Measurements from ENCODE around the gene GULP1. TPM values are rescaled to one million over a fixed set of nuclear protein-coding genes. Genes with fewer than 3 reads are reported as not detected.

Gene GULP1
- total RNA-seq, 1 donor = 21.7 TPM

GRCh38 chr2:188627471-188627870, 335.8 kb downstream of the GULP1 start:
- H2AFZ ChIP-seq (ENCODE audit: low read length) = no peak overlapping the region
- no peak overlapping the region for H3K4me2 ChIP-seq (ENCODE audit: insufficient read depth, low read length)
- H3K27me3 ChIP-seq (ENCODE audit: insufficient read depth, low read length) = no peaks in the 10 kb centered on the region
- H3K27ac ChIP-seq (ENCODE audit: low read depth, low read length) = no peak overlapping the region
- no peaks in the 10 kb centered on the region for H3K36me3 ChIP-seq (ENCODE audit: insufficient read depth, low read length)
- no peaks in the 10 kb centered on the region for H3K9me3 ChIP-seq (ENCODE audit: low read depth, low read length)
- no peak for DNase-seq (ENCODE audit: insufficient read length, low spot score, missing footprints)
- TF ChIP-seq CTCF (IDR thresholded peaks at IDR 0.05; ENCODE audit: extremely low read depth, low read depth, low read length) = no peak
- H3K79me2 ChIP-seq (ENCODE audit: insufficient read depth, low read length) = no peaks in the 10 kb centered on the region
- no peak overlapping the region for H3K4me3 ChIP-seq (ENCODE audit: insufficient read depth, low read length)
- peaks cover 10% of the 10 kb centered on the region for H3K4me1 ChIP-seq (ENCODE audit: insufficient read depth, low read length)
- H4K20me1 ChIP-seq (ENCODE audit: insufficient read depth, low read length) = no peaks in the 10 kb centered on the region

DNA sequence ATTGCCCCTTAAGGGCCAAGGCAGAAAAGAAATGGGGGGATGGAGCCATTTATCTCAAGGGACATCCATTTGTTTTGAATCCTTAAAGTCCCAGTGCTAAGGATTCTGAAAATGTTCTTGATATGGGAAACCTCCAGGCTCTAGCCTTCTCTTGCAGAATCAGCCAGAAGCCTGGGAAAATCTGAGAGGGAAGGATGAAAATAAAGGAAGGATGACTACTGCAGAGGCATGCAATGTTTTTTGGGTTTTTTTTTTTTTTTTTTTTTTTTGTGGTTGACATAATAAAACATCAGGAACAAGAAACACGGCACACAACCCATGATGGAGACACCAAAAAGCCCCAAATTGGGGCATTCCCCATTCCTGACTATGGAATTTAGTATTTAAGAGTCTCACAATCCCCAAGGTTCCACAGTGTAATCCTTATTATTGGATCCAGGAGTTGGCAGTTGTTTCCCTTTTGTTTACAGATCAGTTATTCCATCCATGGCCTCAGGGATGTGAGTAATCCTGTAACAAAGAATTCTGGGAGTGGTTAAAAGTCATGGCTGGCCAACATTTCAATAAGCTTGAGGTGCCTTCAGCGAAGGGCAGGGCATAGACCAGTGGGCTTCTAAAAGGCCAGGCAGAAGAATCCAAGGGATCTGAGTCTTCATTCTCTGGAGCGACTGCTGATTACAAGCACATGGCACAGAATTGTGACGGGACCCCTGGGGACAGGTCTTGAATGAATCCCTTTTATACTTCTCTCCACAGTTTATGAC, 337.5 kb downstream of the GULP1 start:
- H3K27me3 ChIP-seq (ENCODE audit: insufficient read depth, low read length) = no peaks in the 10 kb centered on the region
- no peak overlapping the region for H3K27ac ChIP-seq (ENCODE audit: low read depth, low read length)
- H3K79me2 ChIP-seq (ENCODE audit: insufficient read depth, low read length) = no peaks in the 10 kb centered on the region
- H3K4me1 ChIP-seq (ENCODE audit: insufficient read depth, low read length) = peaks cover 10% of the 10 kb centered on the region
- TF ChIP-seq CTCF (IDR thresholded peaks at IDR 0.05; ENCODE audit: extremely low read depth, low read depth, low read length) = no peak
- no peaks in the 10 kb centered on the region for H3K9me3 ChIP-seq (ENCODE audit: low read depth, low read length)
- DNase-seq (ENCODE audit: insufficient read length, low spot score, missing footprints) = no peak
- no peaks in the 10 kb centered on the region for H4K20me1 ChIP-seq (ENCODE audit: insufficient read depth, low read length)
- H3K36me3 ChIP-seq (ENCODE audit: insufficient read depth, low read length) = no peaks in the 10 kb centered on the region
- no peak overlapping the region for H3K4me3 ChIP-seq (ENCODE audit: insufficient read depth, low read length)
- no peak overlapping the region for H3K4me2 ChIP-seq (ENCODE audit: insufficient read depth, low read length)
- H2AFZ ChIP-seq (ENCODE audit: low read length) = no peak overlapping the region

- DNase-seq (ENCODE audit: insufficient read length, low spot score, missing footprints) = no peak
- peak overlapping the region; percentile 58 for H2AFZ ChIP-seq (ENCODE audit: low read length)
- no peaks in the 10 kb centered on the region for H3K27me3 ChIP-seq (ENCODE audit: insufficient read depth, low read length)
- H3K4me3 ChIP-seq (ENCODE audit: insufficient read depth, low read length) = no peak overlapping the region
- no peak for TF ChIP-seq CTCF (IDR thresholded peaks at IDR 0.05; ENCODE audit: extremely low read depth, low read depth, low read length)
- H3K9me3 ChIP-seq (ENCODE audit: low read depth, low read length) = no peaks in the 10 kb centered on the region
- no peaks in the 10 kb centered on the region for H3K36me3 ChIP-seq (ENCODE audit: insufficient read depth, low read length)
- H3K4me2 ChIP-seq (ENCODE audit: insufficient read depth, low read length) = no peak overlapping the region
- peaks cover 8% of the 10 kb centered on the region for H3K4me1 ChIP-seq (ENCODE audit: insufficient read depth, low read length)
- no peaks in the 10 kb centered on the region for H4K20me1 ChIP-seq (ENCODE audit: insufficient read depth, low read length)
- no peaks in the 10 kb centered on the region for H3K79me2 ChIP-seq (ENCODE audit: insufficient read depth, low read length)
- peak overlapping the region; percentile 25 for H3K27ac ChIP-seq (ENCODE audit: low read depth, low read length)
Measured at GRCh38 chr2:188629753-188630527, 338.3 kb downstream of the GULP1 start.
